H1 (cell line): Measurements from ENCODE around the gene EDEM2. TPM values are rescaled to one million over a fixed set of nuclear protein-coding genes. Genes with fewer than 3 reads are reported as not detected.

Experiments used
- polyA plus RNA-seq, 7 experiments: library from polyadenylated mRNA; depleted of rRNA in 3 of 7; stranded (reverse) in 5 of 7; unstranded in 2 of 7; fragments of >200 nt in 5 of 7; fragments of 200-250 nt in 2 of 7; gene quantifications; 1 replicate in 5 of 7; 2 replicates in 1 of 7; 4 replicates in 1 of 7; pipeline versions ENCODE4 v1.2.1 to v1.2.3, GENCODE V29; 2011 to 2013; ENCODE audit warnings: missing spikeins in 2 of 7, mixed read lengths in 2 of 7
- total RNA-seq: library from RNA; stranded (reverse); fragmentation: NEBNext Ultra II Directional; extraction: Animal tissue kit (Norgen Biotek cat#: 25700); gene quantifications from 2 replicates; pipeline ENCODE4 v1.2.1, GENCODE V29; 2021
- TF ChIP-seq, protein P1 (sequence below): fragments of 300-600 bp; sonication (generic); IDR thresholded peaks from 2 replicates; pipeline ENCODE4 v1.7.1; 2012; ENCODE audit warnings: low read length, moderate library complexity, mild to moderate bottlenecking, inconsistent platforms; ENCODE audit not compliant: insufficient replicate concordance

The EDEM2 gene
- total and polyA plus RNA-seq, 2 of the 8 experiments (the other 6 are each of a cell fraction or from before 2014, with no cell fraction given) = 15.2 to 19.6 TPM

DNA sequence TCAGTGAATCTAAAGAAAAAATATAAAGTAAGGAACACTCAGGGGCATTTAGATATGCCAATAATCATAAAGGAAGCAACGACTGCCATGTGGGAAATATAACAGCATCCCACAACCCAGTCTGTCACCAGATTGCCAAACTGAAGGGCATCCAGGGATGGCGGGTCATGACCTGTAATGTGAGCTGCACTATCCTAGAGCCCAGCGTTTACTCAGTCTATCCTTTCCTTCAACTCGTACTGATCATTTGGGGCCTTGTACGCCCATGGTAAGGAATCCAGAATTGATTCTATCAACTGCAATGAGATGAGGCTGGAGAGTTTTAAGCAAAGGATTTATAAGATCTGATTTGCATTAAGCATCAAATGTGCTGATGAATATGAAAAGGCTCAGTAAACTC, 59.8 kb downstream of the EDEM2 start (continued):
- TF ChIP-seq, protein P1, sequence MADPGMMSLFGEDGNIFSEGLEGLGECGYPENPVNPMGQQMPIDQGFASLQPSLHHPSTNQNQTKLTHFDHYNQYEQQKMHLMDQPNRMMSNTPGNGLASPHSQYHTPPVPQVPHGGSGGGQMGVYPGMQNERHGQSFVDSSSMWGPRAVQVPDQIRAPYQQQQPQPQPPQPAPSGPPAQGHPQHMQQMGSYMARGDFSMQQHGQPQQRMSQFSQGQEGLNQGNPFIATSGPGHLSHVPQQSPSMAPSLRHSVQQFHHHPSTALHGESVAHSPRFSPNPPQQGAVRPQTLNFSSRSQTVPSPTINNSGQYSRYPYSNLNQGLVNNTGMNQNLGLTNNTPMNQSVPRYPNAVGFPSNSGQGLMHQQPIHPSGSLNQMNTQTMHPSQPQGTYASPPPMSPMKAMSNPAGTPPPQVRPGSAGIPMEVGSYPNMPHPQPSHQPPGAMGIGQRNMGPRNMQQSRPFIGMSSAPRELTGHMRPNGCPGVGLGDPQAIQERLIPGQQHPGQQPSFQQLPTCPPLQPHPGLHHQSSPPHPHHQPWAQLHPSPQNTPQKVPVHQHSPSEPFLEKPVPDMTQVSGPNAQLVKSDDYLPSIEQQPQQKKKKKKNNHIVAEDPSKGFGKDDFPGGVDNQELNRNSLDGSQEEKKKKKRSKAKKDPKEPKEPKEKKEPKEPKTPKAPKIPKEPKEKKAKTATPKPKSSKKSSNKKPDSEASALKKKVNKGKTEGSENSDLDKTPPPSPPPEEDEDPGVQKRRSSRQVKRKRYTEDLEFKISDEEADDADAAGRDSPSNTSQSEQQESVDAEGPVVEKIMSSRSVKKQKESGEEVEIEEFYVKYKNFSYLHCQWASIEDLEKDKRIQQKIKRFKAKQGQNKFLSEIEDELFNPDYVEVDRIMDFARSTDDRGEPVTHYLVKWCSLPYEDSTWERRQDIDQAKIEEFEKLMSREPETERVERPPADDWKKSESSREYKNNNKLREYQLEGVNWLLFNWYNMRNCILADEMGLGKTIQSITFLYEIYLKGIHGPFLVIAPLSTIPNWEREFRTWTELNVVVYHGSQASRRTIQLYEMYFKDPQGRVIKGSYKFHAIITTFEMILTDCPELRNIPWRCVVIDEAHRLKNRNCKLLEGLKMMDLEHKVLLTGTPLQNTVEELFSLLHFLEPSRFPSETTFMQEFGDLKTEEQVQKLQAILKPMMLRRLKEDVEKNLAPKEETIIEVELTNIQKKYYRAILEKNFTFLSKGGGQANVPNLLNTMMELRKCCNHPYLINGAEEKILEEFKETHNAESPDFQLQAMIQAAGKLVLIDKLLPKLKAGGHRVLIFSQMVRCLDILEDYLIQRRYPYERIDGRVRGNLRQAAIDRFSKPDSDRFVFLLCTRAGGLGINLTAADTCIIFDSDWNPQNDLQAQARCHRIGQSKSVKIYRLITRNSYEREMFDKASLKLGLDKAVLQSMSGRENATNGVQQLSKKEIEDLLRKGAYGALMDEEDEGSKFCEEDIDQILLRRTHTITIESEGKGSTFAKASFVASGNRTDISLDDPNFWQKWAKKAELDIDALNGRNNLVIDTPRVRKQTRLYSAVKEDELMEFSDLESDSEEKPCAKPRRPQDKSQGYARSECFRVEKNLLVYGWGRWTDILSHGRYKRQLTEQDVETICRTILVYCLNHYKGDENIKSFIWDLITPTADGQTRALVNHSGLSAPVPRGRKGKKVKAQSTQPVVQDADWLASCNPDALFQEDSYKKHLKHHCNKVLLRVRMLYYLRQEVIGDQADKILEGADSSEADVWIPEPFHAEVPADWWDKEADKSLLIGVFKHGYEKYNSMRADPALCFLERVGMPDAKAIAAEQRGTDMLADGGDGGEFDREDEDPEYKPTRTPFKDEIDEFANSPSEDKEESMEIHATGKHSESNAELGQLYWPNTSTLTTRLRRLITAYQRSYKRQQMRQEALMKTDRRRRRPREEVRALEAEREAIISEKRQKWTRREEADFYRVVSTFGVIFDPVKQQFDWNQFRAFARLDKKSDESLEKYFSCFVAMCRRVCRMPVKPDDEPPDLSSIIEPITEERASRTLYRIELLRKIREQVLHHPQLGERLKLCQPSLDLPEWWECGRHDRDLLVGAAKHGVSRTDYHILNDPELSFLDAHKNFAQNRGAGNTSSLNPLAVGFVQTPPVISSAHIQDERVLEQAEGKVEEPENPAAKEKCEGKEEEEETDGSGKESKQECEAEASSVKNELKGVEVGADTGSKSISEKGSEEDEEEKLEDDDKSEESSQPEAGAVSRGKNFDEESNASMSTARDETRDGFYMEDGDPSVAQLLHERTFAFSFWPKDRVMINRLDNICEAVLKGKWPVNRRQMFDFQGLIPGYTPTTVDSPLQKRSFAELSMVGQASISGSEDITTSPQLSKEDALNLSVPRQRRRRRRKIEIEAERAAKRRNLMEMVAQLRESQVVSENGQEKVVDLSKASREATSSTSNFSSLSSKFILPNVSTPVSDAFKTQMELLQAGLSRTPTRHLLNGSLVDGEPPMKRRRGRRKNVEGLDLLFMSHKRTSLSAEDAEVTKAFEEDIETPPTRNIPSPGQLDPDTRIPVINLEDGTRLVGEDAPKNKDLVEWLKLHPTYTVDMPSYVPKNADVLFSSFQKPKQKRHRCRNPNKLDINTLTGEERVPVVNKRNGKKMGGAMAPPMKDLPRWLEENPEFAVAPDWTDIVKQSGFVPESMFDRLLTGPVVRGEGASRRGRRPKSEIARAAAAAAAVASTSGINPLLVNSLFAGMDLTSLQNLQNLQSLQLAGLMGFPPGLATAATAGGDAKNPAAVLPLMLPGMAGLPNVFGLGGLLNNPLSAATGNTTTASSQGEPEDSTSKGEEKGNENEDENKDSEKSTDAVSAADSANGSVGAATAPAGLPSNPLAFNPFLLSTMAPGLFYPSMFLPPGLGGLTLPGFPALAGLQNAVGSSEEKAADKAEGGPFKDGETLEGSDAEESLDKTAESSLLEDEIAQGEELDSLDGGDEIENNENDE = no peak
